Umbilical cord (tissue), 2 donors: ENCODE data around the gene MYD88. TPM values are rescaled to one million over a fixed set of nuclear protein-coding genes. Genes with fewer than 3 reads are reported as not detected.

Experiments used
- DNase-seq: peaks from one replicate; pipeline ENCODE4 v3.0.0-alpha.2; 2015; ENCODE audit warnings: low spot score
- total RNA-seq: library from RNA; depleted of rRNA; stranded (reverse); fragments of >200 nt; gene quantifications from one replicate; pipeline ENCODE4 v1.2.3, GENCODE V29; 2014; ENCODE audit warnings: low replicate concordance; ENCODE audit not compliant: insufficient read depth

The MYD88 gene
- total RNA-seq, 1 donor from 2014 or later = 16.4 TPM

DNA sequence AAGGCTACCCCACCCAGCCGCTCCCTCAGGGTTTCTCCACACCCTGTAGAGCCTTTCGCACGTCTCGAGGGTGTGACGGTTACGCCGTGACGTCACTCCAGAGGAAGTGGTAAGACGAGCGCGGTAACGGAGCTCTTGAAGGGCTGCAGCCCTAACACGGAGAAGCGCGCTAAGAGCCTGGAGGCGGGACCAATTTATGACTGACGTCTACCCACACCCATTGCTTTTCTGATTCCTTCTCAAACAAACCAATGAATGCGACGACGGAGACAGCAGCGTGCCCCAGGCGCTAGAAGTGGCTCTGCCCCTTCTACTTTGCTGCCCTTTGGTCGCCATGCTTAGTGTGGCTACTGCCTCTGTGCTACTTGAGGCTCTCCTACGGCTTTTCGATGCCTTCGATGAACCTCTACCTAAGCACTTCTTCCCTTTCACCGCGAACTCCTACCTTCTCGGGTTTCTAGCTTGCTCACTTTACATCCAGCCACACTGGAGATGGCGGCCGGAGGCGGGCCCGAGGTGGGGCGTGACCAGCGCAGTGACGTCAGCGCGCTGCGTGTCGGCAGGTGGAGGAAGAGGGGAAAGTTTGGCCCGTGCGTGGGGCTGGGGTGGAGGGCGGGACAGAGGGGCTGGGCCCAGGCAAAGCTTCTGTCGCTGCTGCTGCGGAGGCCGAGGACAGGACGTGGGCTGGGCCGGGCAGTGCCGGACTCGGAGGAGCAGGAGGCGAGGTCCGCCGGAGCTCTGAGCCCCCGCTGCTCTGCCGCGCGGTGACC is 26.7 kb downstream of the MYD88 start, which contains the start of gene OXSR1:
OXSR1 (plus strand) TSS at position 586 of the 770 bp plus-strand sequence. CDS start 340 bp downstream, outside the sequence.
- peak; percentile 100 for DNase-seq

DNA sequence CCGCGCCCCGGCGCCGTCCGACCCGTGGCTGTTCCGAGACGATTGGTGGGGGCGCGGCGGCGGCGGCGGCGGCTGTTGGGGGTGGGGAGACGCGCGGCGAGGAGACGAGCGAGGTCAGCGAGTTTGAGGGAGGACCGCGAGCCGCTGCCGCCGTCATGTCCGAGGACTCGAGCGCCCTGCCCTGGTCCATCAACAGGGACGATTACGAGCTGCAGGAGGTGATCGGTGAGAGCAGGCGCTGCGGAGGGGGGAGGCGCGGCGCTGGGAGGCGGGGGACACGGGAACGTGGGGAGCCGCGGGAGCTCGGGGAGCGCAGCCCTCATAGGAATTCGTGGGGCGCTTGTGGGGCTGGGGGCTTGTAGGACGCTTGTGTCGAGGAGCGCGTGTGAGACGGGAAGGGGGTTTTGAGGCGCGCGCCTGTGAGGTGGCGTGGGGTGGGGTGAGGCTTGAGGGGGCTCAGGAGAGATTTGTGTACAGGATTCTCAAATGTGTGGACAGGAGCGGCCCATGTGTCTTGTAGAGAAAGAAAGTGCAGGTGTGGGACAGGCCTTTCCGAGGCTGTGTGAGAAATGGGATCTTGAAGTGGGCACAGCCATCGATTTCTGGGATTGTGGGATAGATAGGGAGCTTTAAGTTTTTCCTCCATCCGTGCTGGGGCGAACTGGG is 27.4 kb downstream of the MYD88 start:
- DNase-seq = no peak

DNA sequence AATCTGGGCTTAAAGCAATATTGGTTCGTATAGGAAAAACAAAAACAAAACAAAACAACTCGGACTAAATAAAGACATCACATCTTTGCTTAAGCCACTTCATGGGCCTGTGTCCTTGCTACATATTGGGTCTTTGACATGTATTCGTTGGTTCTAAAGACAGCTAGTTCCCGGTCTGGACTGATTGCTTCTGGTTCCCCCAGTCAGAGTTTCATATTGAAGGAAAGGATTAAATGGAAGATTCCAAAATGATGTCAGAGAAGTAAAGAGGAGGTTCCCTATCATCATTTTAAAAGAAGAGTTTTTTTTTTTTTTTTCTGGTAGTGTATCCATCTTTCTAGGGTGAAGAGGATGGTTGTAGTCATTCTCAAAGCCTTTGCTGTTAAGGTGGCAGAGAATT is 29.1 kb downstream of the MYD88 start:
- no peak for DNase-seq

DNA sequence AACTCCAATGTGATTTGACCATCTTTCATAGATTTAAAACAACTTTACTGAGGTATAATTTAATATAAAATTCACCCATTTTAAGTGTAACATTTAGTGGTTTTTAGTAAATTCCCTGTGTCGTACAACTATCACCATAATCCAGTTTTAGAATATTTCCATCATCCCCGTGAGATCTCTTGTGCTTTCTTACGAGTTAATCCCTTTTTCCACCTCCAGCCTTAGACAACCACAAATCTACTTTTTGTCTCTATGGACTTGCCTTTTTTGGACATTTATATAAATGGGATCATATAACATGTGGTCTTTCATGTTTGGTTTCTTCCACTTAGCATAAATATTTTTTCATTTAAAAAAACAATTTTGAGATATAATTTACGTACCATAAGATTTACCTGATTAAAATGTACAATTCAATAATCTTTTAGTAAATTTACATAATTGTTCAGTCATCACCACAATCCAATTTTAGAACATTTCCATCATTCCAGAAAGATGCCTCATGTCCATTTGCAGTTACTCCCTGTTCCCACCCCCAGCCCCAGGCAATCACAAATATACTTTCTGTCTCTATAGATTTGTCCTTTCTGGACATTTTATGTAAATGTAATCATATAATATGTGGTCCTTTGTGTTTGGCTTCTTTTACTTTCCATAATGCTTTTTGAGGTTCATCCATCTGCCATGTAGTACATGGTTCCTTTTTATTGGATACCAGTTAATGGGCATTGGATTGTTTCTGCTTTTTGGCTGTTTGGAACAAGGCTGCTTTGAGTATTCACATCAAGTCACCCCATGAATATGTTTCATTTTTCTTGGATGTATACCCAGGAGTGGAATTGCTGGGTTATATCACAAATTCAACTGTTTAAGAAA is 29.9 kb downstream of the MYD88 start:
- no peak for DNase-seq

DNA sequence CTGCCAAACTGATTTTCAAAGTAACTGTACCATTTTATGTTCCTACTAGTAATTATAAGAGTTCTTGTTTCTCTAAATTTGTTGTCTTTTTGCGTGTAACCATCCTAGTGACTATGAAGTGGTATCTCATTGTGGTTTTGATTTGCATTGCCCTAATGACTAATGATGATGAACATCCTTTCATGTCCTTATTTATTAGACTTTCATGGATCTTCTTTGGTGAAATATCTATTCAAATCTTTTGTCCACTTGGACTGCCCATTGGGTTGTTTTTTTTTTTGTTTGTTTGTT is 30.5 kb downstream of the MYD88 start:
- no peak for DNase-seq

DNA sequence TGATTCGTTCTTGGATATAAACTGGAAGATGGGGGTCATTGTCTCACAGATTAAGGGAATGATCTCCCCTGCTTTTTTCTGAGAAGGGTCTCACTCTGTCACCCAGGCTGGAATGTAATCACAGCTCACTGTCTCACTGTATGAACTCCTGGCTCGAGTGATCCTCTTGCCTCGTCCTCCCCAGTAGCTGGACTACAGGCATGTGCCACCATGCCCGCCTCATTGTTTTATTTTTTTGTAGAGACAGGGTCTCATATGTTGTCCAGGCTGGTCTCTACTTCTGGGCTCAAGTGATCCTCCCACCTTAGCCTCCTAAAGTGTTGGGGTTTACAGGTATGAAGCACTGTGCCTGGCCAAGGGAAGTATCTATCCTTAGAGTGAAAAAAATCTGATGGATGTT is 32.3 kb downstream of the MYD88 start:
- no peak for DNase-seq

DNA sequence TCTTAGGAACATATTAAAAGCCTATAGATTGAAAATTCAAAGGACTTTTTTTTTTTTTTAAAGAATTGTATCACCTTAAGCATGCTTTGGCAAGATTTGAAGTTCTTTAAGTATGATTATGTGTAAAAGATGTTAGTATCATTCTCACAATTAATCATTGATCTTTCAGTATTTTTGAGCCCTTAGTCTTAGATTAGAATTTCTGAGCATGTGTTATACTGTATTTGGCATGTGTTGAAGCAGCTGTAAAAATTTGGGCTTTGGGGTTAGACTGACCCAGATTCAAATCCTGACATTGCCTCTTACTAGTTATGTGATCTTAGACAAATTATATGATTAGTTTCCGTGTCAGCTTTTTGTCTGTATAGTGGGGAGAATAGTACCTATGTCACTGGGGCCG is 33.2 kb downstream of the MYD88 start:
- no peak for DNase-seq

DNA sequence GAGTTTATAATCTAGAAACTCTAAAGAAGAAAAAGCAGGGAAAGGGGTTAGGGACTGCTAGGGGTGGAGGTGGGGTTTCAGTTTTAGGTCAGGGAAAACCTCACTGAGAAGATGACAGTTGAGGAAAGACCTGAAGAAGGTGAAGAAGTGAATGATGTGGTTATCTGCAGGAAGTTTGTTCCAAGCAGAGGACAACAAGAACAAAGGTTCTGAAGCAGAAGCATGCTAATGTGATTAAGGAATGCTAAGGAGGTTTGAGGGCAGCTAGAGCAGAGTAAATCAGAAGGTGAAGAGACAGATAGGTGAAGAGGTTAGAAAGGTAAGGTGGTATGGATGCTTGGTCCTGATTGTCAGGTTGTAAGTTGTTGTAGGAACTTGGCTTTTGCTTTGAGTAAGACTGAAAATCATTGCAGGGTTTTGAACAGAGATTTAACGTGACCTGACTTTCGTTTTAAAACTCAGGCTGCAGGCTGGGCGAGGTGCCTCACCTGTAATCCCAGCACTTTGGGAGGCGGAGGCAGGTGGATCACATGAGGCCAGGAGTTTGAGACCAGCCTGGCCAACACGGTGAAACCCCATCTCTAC is 35.5 kb downstream of the MYD88 start:
- no peak for DNase-seq

DNA sequence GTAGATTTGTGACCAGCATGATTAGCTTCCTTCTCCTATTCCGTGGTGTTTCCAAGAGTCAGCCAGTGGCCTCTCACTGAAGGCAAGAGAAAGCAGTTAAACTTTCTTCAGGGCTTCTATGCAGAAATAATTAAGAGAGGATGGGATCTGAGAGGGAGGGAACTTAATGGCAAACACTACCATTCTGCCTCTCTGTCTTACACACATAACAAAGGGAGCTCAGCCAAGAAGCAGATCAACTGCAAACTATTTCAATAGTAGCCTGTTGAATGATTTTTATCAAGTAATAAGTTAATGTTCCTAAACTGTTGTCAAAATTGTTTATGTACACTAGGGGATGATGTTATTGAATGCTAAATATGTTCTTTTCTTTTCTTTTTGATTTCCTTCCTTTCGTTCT is 38.7 kb downstream of the MYD88 start:
- no peak for DNase-seq

DNA sequence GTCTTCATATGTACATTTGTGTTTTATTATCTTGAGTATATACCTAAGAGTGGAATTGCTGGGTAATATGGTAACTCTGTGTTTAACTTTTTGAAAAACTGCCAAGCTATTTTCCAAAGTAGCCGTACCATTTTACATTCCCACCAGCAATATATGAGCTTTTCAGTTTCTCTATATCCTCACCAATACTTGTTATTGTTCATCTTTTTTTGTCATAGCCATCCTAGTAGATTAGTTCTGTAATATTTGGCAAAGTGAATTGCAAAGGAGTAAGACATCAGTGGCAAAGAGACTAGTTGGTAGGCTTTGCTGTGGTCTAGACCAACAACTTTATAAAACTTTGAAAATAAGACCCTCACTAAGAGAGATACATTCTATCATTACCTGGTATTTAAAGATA is 48.3 kb downstream of the MYD88 start:
- no peak for DNase-seq

DNA sequence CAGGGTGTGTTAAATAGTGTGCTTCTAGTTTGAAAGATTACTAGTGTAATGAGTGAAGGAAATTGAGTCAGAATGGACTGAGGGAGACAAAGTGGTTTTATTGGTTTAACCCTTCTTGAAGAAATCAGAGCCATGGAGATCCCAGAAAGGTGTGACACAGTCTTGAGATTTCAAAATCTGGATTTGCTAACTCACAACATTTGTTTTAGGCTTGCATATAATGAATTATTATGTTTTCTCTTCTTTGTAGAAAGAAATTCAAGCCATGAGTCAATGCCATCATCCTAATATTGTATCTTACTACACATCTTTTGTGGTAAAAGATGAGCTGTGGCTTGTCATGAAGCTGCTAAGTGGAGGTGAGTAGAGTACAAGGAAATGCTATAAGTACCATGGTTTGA is 52.0 kb downstream of the MYD88 start:
- no peak for DNase-seq

Other genes with a start within 250 kb of the MYD88 start
- 19.5 TPM for gene VILL, start 147.9 kb upstream of the MYD88 start, total RNA-seq
- 31.1 TPM for gene PLCD1, start 109.0 kb upstream of the MYD88 start, total RNA-seq
- 0.24 TPM for gene DLEC1, start 99.5 kb upstream of the MYD88 start, total RNA-seq
- 24.6 TPM for gene ACAA1, start 1.5 kb upstream of the MYD88 start, total RNA-seq
- gene OXSR1, start 26.9 kb downstream of the MYD88 start, total RNA-seq = 56.6 TPM
- gene SLC22A13, start 127.2 kb downstream of the MYD88 start, total RNA-seq = 0.48 TPM
- gene SLC22A14, start 143.6 kb downstream of the MYD88 start, total RNA-seq = 0.96 TPM
- 1.4 TPM for gene XYLB, start 208.1 kb downstream of the MYD88 start, total RNA-seq